ENCODE results near the gene DDX56. TPM values are rescaled to one million over a fixed set of nuclear protein-coding genes. Genes with fewer than 3 reads are reported as not detected.

Gene DDX56
- total RNA-seq, 2 experiments from 2014 or later = 83.6 to 86.5 TPM

Other genes with a start within 250 kb of the DDX56 start
- gene CAMK2B, start 248.3 kb downstream of the DDX56 start, total RNA-seq = not detected
- gene NUDCD3, start 83.2 kb downstream of the DDX56 start, total RNA-seq = 10 to 100 TPM; 80.7 to 84.0 TPM
- not detected for gene NPC1L1, start 32.6 kb downstream of the DDX56 start, total RNA-seq
- 10 to 100 TPM; 63.8 to 65.9 TPM for gene TMED4, start 8.3 kb upstream of the DDX56 start, total RNA-seq
- 100 to 1,000 TPM; 113 to 114 TPM for gene OGDH, start 32.7 kb upstream of the DDX56 start, total RNA-seq
- gene ZMIZ2, start 174.9 kb upstream of the DDX56 start, total RNA-seq = 10 to 100 TPM; 77.8 to 80.7 TPM
- gene PPIA, start 222.8 kb upstream of the DDX56 start, total RNA-seq = 1,000 to 10,000 TPM; 2,568 to 2,621 TPM